Airway epithelial cell (primary cell): ENCODE data around the gene HRH2. TPM values are rescaled to one million over a fixed set of nuclear protein-coding genes. Genes with fewer than 3 reads are reported as not detected.

Experiments used
- total RNA-seq: library from RNA; depleted of rRNA; stranded (reverse); fragments of >200 nt; gene quantifications from 2 replicates; pipeline ENCODE4 v1.2.3, GENCODE V29; 2015

Gene HRH2, protein sequence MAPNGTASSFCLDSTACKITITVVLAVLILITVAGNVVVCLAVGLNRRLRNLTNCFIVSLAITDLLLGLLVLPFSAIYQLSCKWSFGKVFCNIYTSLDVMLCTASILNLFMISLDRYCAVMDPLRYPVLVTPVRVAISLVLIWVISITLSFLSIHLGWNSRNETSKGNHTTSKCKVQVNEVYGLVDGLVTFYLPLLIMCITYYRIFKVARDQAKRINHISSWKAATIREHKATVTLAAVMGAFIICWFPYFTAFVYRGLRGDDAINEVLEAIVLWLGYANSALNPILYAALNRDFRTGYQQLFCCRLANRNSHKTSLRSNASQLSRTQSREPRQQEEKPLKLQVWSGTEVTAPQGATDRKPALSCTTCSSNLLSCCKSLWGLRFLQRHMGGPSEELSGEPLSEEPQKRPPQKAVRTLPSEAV
- total RNA-seq, result not detected in 2 replicates

DNA sequence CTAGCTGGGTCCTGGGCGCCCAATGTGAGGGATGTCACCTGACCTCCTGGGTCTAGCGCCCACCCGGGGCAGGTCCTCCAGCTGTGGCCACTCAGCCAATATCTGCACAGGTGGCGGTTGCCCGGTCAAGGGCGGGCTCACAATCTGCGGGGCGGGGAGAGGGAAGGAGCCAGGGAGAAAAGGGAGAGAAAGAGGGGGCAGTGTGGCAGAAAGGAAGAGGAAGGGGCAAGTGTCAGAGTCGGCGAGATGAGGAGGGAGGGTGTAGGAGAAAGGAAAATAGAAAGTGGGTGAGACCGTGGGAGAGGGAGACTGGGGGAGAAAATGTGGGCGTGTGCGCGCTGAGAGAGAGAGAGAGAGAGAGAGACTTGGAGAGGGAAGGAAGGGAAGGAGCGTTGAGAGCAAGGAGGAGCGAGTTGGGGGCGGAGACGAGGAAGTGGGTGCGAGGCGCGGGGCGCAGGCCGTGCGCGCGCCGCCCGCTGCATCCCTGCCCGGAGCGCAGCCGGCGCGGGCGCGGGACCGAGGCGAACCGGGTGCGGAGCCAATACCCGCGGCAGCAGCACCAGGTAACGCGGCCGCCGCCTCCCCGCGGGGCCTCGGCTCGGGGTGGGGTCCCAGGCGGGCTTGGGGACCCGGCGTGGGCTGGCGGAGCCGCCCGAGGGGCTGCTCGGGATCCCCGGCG lies at the start of gene HRH2:
Gene HRH2, plus strand, starts transcription at position 479 of the 679 bp plus-strand sequence. CDS start 25,163 bp downstream, outside the sequence.

Other genes with a start within 250 kb of the HRH2 start
- not detected in 2 replicates for gene DRD1, start 213.9 kb upstream of the HRH2 start, total RNA-seq
- 88.2 and 88.3 TPM in 2 replicates for gene SFXN1, start 179.5 kb upstream of the HRH2 start, total RNA-seq
- not detected in 2 replicates for gene CPLX2, start 213.5 kb downstream of the HRH2 start, total RNA-seq